Ovary (tissue), 9 donors: Measurements from ENCODE around the gene STK24. TPM values are rescaled to one million over a fixed set of nuclear protein-coding genes. Genes with fewer than 3 reads are reported as not detected.

Experiments used
- DNase-seq, 5 donors: peaks; one replicate each; pipeline ENCODE4 v3.0.0-alpha.2; 2019 to 2020
- H3K27ac ChIP-seq, 2 donors: fragments of 200-600 bp; one replicate each; pipeline versions ENCODE4 v1.5.1 to v1.8.0; 2019 to 2022
- H3K27me3 ChIP-seq: fragments of 200-600 bp; one replicate; pipeline ENCODE4 v1.8.0; 2022
- H3K36me3 ChIP-seq: fragments of 200-600 bp; sonication (generic); one replicate; pipeline ENCODE4 v1.5.1; 2019
- H3K4me1 ChIP-seq: one replicate; pipeline ENCODE4 v1.8.1; 2013; ENCODE audit warnings: mild to moderate bottlenecking, moderate library complexity; ENCODE audit not compliant: insufficient read depth
- H3K4me3 ChIP-seq: fragments of 200-600 bp; sonication (generic); one replicate; pipeline ENCODE4 v1.5.1; 2017
- H3K9me3 ChIP-seq, 2 donors: fragments of 200-600 bp in 1 of 2; sonication (generic) in 1 of 2; one replicate each; pipeline versions ENCODE4 v1.5.1 to v1.8.1; 2013 to 2019; ENCODE audit warnings: mild to moderate bottlenecking in 1 of 2, moderate library complexity in 1 of 2
- CTCF ChIP-seq, 3 donors: fragments of 450-650 bp in 2 of 3; fragments of 200-600 bp in 1 of 3; IDR thresholded peaks; one replicate each; pipeline versions ENCODE4 v1.5.1 to v1.8.0; 2016 to 2022; ENCODE audit warnings: antibody characterized with exemption in 3 of 3, mild to moderate bottlenecking in 1 of 3
- EP300 ChIP-seq: sonication (generic); formaldehyde crosslinking; IDR thresholded peaks from one replicate; pipeline ENCODE4 v1.6.1; 2017; ENCODE audit warnings: antibody characterized with exemption
- POLR2A ChIP-seq: fragments of 450-650 bp; IDR thresholded peaks from one replicate; pipeline ENCODE4 v1.6.1; 2017; ENCODE audit warnings: antibody characterized with exemption, mild to moderate bottlenecking, moderate library complexity
- WGBS, 3 donors: extraction: QIAGEN DNeasy Blood & Tissue Kit in 1 of 3; methylation state at CpG; one replicate each; pipeline versions ENCODE4 v1.1.5 to v1.1.7; 2013 to 2017; 5-methylcytosine and 5-hydroxymethylcytosine counted together
- intact Hi-C, 4 donors: fragments of 100-400 bp; cut with DNase I; formaldehyde crosslinking; loops; one replicate each; pipeline versions ENCODE4 v1.11.0 to v1.15.1; 2022 to 2023
- polyA plus RNA-seq, 2 donors: library from polyadenylated mRNA; stranded (reverse); fragments of 200-250 nt in 1 of 2; fragments of 350-450 nt in 1 of 2; fragmentation: Illumina TruSeq in 1 of 2; extraction: RNeasy Lipid Tissue Mini Kit (QIAGEN cat#74804) in 1 of 2; gene quantifications; one replicate each; pipeline ENCODE4 v1.2.3, GENCODE V29; 2013 to 2014
- total RNA-seq, 7 donors: library from RNA; depleted of rRNA in 2 of 7; stranded (reverse); fragments of >200 nt in 2 of 7; fragmentation: NEBNext Ultra II Directional in 3 of 7; extraction: Animal tissue kit (Norgen Biotek cat#: 25700) in 3 of 7; gene quantifications; one replicate each; pipeline versions ENCODE4 v1.1.0 to v1.2.4, GENCODE V29; 2016 to 2023
- donor health status: DM: no; HTN: no; CAD: no; lungs with moderate emphysema.
- donor health status: DM: no; HTN: no; CAD: no.
- donor health status: Bipolar disorder and iron deficiency.
- donor health status: DM: yes; HTN: yes; CAD: no.
- donor health status: DM: no; HTN: no; CAD: no.
- donor health status: DM: yes; HTN: yes; CAD: no.

Gene STK24
- total and polyA plus RNA-seq, 9 donors, result 34.0 to 153 (median 60.6) TPM

GRCh38 chr13:98567140-98567539 is 9.8 kb downstream of the STK24 start:
- Histone ChIP-seq H3K36me3 (no peaks in the 10 kb centered on the region), H3K4me3 (no peak overlapping the region), H3K27me3 (no peaks in the 10 kb centered on the region), H3K27ac (no peak overlapping the region), H3K4me1 (peaks cover 33% of the 10 kb centered on the region), H3K9me3 (no peaks in the 10 kb centered on the region)
- intact Hi-C loops, result loop anchor here in 1 of 4 donors (10.0 kb wide), 1 partner anchor 62 kb away; no protein-coding TSS in a partner anchor
- 93 to 97% (median 97%) methylated on average over 13 of the region's 13 CpGs for WGBS, 3 donors
- no peak for DNase-seq
- TF ChIP-seq CTCF (IDR thresholded peaks at IDR 0.05) (no peak), POLR2A (no peak), EP300 (no peak)

GRCh38 chr13:98565726-98566565 is 11.0 kb downstream of the STK24 start:
- H3K27me3 ChIP-seq, result no peaks in the 10 kb centered on the region
- H3K27ac ChIP-seq, result peak overlapping the region in 1 of 2 donors; percentile 27
- H3K4me1 ChIP-seq, result peaks cover 28% of the 10 kb centered on the region
- WGBS, 3 donors, result 21 to 34% (median 22%) methylated on average over 18 of the region's 18 CpGs
- no peak overlapping the region for H3K4me3 ChIP-seq
- intact Hi-C loops, result loop anchor here in 1 of 4 donors (10.0 kb wide), 1 partner anchor 61 kb away; no protein-coding TSS in a partner anchor
- DNase-seq, result peak in 3 of 5 donors; percentile 42 to 53 (median 49)
- no peaks in the 10 kb centered on the region for H3K9me3 ChIP-seq
- H3K36me3 ChIP-seq, result no peaks in the 10 kb centered on the region
- TF ChIP-seq CTCF (IDR thresholded peaks at IDR 0.05), result no peak
- TF ChIP-seq EP300, result no peak
- TF ChIP-seq POLR2A, result no peak

GRCh38 chr13:98564204-98564603 is 12.7 kb downstream of the STK24 start:
- Histone ChIP-seq H3K36me3 (no peaks in the 10 kb centered on the region), H3K4me1 (peaks cover 26% of the 10 kb centered on the region), H3K9me3 (no peaks in the 10 kb centered on the region), H3K27me3 (no peaks in the 10 kb centered on the region), H3K27ac (no peak overlapping the region), H3K4me3 (no peak overlapping the region)
- intact Hi-C loops, result loop anchor here in 1 of 4 donors (10.0 kb wide), 1 partner anchor 59 kb away; no protein-coding TSS in a partner anchor
- DNase-seq, result no peak
- WGBS, 3 donors, result 85 to 88% (median 87%) methylated on average over 9 of the region's 9 CpGs
- no peak for TF ChIP-seq EP300
- TF ChIP-seq POLR2A, result no peak
- TF ChIP-seq CTCF (IDR thresholded peaks at IDR 0.05), result no peak

DNA sequence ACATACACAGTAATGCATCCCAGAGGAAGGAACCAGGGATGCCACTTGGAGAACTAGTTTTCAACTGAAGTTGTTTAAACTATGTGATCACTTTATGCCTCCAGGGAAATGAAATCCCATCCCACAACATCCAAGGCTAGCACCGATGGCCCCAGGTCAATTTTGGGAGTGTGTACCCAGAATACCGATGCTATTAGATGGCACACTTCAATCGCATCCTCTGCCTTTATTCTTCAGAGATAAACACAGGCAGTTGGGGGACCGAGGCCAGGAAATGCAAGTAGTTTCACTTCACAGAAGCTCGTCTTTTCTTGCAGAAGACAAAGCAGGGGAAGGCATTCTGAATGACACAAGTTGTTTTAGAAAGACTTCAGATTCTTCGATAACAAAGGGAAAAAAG is 13.8 kb downstream of the STK24 start:
- no peak for TF ChIP-seq POLR2A
- no peak for TF ChIP-seq EP300
- TF ChIP-seq CTCF (IDR thresholded peaks at IDR 0.05), result no peak
- no peaks in the 10 kb centered on the region for H3K9me3 ChIP-seq
- no peaks in the 10 kb centered on the region for H3K36me3 ChIP-seq
- intact Hi-C loops, result loop anchor here in 1 of 4 donors (10.0 kb wide), 1 partner anchor 58 kb away; no protein-coding TSS in a partner anchor
- H3K27me3 ChIP-seq, result no peaks in the 10 kb centered on the region
- H3K4me1 ChIP-seq, result peaks cover 29% of the 10 kb centered on the region
- 42 to 63% (median 51%) methylated on average over 6 of the region's 6 CpGs for WGBS, 3 donors
- no peak for DNase-seq
- no peak overlapping the region for H3K27ac ChIP-seq
- no peak overlapping the region for H3K4me3 ChIP-seq
